NCI-H2107 (cell line): Measurements from ENCODE around the gene TOP1.

Source experiments
- DNase-seq: peaks from one replicate; lab custom pipeline; 2025; lab: John Stamatoyannopoulos, UW

TOP1 gene

DNA sequence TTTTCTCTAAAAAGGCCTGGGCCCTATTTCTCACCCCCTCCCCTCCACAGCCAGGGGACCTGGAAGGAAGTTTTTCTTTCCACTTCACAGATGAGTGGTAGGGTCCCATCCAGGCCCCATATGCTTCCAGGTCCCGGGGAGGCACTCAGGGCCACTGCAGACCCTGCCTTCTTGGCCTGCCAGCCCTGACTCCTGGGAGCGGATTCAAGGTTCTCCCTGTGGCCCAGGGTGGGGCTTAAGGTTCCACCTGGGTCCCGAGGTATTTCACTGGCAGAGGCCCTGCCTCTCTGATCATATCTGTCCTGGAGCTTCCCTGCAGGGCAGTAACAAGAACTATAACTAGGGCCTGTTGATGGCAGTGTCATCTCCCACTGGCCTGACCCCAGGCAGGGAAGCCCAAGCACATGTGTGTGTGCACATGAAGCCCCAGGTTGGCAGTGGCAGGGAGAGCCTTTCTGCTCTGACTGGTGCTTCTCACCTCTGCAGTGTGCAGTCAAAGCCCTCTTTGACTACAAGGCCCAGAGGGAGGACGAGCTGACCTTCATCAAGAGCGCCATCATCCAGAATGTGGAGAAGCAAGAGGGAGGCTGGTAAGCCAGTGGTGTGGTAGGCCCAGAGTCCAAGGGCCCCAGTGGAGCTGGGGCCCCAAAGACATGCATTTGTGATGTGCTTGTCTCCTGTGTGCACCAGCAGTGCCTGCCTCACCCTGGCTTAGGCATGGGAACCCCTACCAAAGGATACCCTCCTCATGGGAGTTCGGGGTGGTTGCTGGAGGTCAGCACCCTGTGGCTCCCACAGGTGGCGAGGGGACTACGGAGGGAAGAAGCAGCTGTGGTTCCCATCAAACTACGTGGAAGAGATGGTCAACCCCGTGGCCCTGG, 139.9 kb downstream of the TOP1 start:
- no peak for DNase-seq

DNA sequence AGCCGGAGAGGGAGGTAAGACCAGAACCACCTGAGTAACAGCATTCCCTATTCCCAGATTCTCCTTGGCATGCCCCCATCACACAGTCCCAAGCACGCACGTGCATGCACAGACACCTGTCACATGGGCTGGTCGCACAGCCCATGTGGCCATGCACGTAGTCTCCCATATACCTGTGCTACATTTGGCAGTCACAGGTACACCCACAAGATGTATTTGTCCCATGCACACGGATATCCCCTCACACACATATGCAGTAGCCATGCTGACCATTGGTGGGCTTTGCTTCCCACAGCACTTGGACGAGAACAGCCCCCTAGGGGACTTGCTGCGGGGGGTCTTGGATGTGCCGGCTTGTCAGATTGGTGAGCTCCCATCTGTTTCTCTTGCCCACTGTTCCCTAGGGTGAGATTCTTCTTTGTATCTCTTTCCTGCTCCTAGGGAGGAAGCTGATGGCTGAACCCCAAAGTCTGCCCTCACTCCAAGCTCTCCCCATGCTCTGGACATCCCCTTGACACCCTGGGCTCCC, 140.6 kb downstream of the TOP1 start:
- no peak for DNase-seq

DNA sequence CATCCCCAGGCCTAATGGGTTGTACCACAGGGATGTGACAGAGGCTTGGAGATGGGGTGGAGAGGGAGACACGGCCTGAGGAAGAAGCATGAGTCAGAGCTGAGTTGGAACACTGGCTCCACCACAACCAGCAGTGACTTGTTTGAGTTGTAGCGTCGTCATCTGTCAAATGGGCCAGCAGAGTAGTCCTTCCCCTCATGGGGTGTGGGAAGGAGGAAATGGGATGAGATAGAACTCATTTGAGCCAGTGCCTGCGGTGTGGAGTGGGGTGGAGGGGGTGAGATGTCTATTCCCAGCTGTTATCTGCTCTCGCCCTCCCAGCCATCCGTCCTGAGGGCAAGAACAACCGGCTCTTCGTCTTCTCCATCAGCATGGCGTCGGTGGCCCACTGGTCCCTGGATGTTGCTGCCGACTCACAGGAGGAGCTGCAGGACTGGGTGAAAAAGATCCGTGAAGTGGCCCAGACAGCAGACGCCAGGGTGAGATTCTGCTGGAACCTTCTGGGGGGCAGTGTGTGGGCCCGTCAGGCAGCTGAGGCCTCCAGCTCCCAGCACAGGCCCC, 141.2 kb downstream of the TOP1 start:
- no peak for DNase-seq

DNA sequence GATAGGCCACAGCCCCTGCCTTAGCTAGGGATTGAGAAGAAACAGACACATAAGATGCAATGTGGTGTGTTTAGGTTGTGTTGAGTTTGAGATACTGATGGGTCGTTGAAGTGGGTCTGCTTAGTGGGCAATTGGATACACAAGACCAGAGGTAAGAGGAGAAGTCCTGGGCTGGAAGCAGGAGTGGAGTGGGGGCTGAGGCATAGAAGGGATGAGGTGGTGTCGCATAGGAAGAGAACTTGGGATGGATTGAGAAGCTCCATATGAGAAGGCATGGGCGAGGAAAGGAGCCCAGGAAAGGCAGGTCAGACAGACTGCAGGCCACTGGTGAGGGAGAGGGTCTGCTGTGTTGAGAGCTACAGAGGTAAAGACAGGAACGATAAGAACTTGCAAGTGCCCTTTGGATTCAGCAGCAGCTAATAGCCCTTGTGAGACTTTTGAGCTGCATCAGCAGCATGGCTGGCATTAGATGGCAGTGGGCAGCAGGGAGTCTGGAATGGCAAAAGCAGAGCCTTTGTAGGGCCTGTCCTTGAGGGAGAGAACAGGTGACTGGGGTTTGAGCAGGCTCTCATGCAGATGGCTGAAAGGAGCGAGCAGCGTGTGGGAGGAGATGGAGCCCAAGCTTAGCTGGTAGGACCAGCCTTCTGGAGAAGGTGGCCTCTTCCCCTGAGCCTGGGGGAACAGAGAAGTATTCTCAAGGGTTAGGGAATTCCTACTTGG, 141.9 kb downstream of the TOP1 start:
- DNase-seq, result no peak

DNA sequence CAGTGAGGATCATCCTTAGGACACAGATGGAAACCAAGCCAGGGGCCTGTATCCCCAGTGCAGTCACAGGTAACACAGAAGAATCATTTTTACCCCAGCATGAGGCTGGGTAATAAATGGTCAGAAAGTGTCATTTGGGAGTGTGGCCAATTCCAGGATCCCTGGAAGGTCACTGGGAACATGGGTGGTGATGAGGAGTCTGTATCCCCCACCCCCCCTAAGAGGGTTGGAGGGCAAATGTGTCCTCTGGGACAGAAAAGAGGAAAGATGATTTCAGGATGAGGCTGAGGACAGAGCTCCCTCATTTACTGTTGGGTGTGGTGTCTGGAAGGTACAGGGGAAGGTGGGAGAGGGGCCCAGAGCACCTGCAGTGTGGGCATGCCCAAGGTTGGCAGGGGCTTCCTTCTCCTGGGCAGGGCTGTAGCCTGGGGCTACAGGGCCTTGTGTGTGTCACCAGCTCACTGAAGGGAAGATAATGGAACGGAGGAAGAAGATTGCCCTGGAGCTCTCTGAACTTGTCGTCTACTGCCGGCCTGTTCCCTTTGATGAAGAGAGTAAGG, 143.2 kb downstream of the TOP1 start:
- DNase-seq, result no peak

DNA sequence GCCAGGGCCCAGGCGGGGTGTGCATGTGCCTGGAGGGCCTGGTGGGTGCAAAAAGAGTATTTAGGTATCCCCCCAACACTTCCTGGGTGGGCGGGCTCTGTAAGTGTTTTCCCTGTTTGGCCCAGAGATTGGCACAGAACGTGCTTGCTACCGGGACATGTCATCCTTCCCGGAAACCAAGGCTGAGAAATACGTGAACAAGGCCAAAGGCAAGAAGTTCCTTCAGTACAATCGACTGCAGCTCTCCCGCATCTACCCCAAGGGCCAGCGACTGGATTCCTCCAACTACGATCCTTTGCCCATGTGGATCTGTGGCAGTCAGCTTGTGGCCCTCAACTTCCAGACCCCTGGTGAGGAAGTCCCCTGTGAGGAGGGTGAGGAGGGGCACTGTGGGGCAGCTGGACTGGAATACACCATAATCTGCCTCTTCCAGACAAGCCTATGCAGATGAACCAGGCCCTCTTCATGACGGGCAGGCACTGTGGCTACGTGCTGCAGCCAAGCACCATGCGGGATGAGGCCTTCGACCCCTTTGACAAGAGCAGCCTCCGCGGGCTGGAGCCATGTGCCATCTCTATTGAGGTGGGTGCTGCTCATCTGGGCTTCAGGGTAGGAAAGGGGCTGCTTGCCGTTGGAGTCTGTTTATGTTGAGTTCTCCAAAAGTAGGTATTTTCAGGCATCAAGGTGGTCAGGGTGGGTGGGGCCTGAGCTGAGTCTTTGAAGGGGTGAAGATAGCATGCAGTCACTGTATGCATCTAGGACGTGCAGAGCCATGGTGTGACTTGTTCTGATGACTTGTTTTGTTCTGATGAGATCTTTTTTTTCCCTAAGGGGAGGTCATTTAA, 143.9 kb downstream of the TOP1 start:
- no peak for DNase-seq

DNA sequence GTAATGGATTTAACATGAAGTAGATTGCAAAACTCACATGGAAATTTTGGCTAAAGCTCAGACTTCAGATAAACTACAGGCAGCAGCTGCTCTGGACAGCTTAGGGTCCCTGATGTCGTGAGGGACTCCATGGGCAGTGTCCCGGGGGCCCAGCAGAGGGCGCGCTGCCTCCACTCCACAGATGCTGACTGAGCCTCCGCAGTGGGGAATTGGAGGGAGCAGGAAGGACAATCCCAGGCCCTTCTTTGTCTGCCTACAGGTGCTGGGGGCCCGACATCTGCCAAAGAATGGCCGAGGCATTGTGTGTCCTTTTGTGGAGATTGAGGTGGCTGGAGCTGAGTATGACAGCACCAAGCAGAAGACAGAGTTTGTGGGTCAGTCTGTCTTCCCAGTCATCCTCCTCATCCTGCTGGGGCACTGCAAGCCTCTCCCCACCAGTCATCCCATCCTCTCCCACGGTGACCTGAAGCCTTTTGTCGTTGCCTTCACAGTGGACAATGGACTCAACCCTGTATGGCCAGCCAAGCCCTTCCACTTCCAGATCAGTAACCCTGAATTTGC, 144.6 kb downstream of the TOP1 start:
- DNase-seq, result peak; percentile 12

DNA sequence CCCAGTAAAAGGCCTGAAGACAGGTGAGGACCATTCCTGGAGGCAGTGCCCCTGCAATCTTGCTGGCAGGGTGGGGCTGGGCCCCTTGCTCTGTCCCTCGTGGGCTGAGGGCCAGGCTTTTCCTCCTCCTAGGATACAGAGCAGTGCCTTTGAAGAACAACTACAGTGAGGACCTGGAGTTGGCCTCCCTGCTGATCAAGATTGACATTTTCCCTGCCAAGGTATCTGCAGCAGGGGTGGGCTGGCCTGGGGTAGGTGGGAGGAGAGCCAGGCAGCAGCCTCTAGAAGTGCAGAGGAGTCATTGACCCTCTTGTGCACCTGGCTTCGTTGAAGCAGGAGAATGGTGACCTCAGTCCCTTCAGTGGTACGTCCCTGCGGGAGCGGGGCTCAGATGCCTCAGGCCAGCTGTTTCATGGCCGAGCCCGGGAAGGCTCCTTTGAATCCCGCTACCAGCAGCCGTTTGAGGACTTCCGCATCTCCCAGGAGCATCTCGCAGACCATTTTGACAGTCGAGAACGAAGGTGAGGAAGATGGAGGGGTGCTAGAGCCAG, 145.2 kb downstream of the TOP1 start:
- no peak for DNase-seq
